ENCODE results near the gene GRID1.

- TF ChIP-seq CTCF (IDR thresholded peaks at IDR 0.05; ENCODE audit: low read length) (no peak), EZH2 (optimal IDR thresholded peaks at IDR 0.05; ENCODE audit: low read depth, low read length) (no peak), EZH2phosphoT487 (IDR thresholded peaks at IDR 0.05; ENCODE audit: low read length) (no peak)
These were observed 438.5 kb downstream of the GRID1 start for GRCh38 chr10:85927952-85928665.
